Activated CD8-positive, alpha-beta T cell treated with anti-CD3 and anti-CD28 coated beads, Interleukin-2, amount 10 ng/mL, durations not matched to agents 7 days and 5 days (primary cell): Measurements from ENCODE around the gene OPRL1. TPM values are rescaled to one million over a fixed set of nuclear protein-coding genes. Genes with fewer than 3 reads are reported as not detected.

Experiments
- ATAC-seq: fragments of 150-1000 bp; cut with Tn5 transposase; one replicate; pipeline ENCODE4 v1.10.0; 2021; ENCODE audit warnings: moderate library complexity
- CTCF ChIA-PET: fragments of 350-600 bp; sonication (Branson Sonifier 250); formaldehyde crosslinking; loops from one replicate; lab custom pipeline; 2021; ENCODE audit warnings: antibody characterized with exemption; lab: Charles Lee
- POLR2A ChIA-PET: fragments of 350-600 bp; sonication (Branson Sonifier 250); formaldehyde crosslinking; loops from one replicate; lab custom pipeline; 2021; ENCODE audit warnings: antibody characterized with exemption; lab: Charles Lee
- DNase-seq: peaks from one replicate; pipeline ENCODE4 v3.0.0-alpha.2; 2020
- H3K27ac Mint-ChIP-seq: one replicate; pipeline ENCODE4 v1.8.0; 2021; ENCODE audit warnings: mild to moderate bottlenecking, mixed read lengths
- H3K27me3 Mint-ChIP-seq: one replicate; pipeline ENCODE4 v1.8.0; 2021; ENCODE audit warnings: low read depth, mixed read lengths
- H3K36me3 Mint-ChIP-seq: one replicate; pipeline ENCODE4 v1.8.0; 2021; ENCODE audit warnings: low read depth, mixed read lengths
- H3K4me1 Mint-ChIP-seq: one replicate; pipeline ENCODE4 v1.8.0; 2021; ENCODE audit warnings: low read depth, mixed read lengths
- H3K4me3 Mint-ChIP-seq: one replicate; pipeline ENCODE4 v1.8.0; 2021; ENCODE audit warnings: mild to moderate bottlenecking, mixed read lengths
- H3K9me3 Mint-ChIP-seq: one replicate; pipeline ENCODE4 v1.8.0; 2022; ENCODE audit warnings: mixed read lengths; ENCODE audit not compliant: insufficient read depth
- total RNA-seq, 2 experiments: library from RNA; stranded (reverse); gene quantifications; one replicate each; pipeline ENCODE4 v1.2.3, GENCODE V29; 2021

Gene OPRL1
- total RNA-seq, 2 experiments from 2014 or later = 1.5 to 2.0 TPM

- no peaks in the 10 kb centered on the region for H3K27me3 Mint-ChIP-seq
- DNase-seq = no peak
- no peak overlapping the region for H3K4me3 Mint-ChIP-seq
- POLR2A ChIA-PET = interaction anchor here (1.1 kb wide), 1 partner anchor 17 kb away, joined by 3 read pairs; no protein-coding TSS in a partner anchor
- peak overlapping the region; percentile 77 for H3K27ac Mint-ChIP-seq
- no peak for ATAC-seq
- peaks cover 15% of the 10 kb centered on the region for H3K36me3 Mint-ChIP-seq
- no peaks in the 10 kb centered on the region for H3K9me3 Mint-ChIP-seq
- H3K4me1 Mint-ChIP-seq = peaks cover 75% of the 10 kb centered on the region
- CTCF ChIA-PET = interaction anchor here (1.1 to 2.9 kb wide), 4 partner anchors 10 to 95 kb away, joined by 3 to 13 read pairs (median 4); partner anchors contain the start of genes LKAAEAR1, OPRL1 and RGS19
Measured at GRCh38 chr20:64068386-64069208, 11.3 kb upstream of the OPRL1 start.

- peaks cover 71% of the 10 kb centered on the region for H3K4me1 Mint-ChIP-seq
- CTCF ChIA-PET = interaction anchor here (1.2 to 2.9 kb wide), 5 partner anchors 9 to 31 kb away, joined by 3 to 13 read pairs (median 5); partner anchors contain the start of genes LKAAEAR1, OPRL1 and RGS19
- H3K4me3 Mint-ChIP-seq = no peak overlapping the region
- POLR2A ChIA-PET = interaction anchor here (1.1 kb wide), 1 partner anchor 17 kb away, joined by 3 read pairs; no protein-coding TSS in a partner anchor
- ATAC-seq = no peak
- DNase-seq = no peak
- H3K27me3 Mint-ChIP-seq = no peaks in the 10 kb centered on the region
- H3K9me3 Mint-ChIP-seq = no peaks in the 10 kb centered on the region
- H3K36me3 Mint-ChIP-seq = peaks cover 19% of the 10 kb centered on the region
- H3K27ac Mint-ChIP-seq = peak overlapping the region; percentile 55
Measured at GRCh38 chr20:64069209-64069613, 10.7 kb upstream of the OPRL1 start.

GRCh38 chr20:64069614-64070243, 10.2 kb upstream of the OPRL1 start:
- Mint-ChIP-seq H3K4me3 (no peak overlapping the region), H3K4me1 (peaks cover 68% of the 10 kb centered on the region), H3K27ac (no peak overlapping the region), H3K9me3 (no peaks in the 10 kb centered on the region), H3K27me3 (no peaks in the 10 kb centered on the region), H3K36me3 (peaks cover 24% of the 10 kb centered on the region)
- DNase-seq (no peak), ATAC-seq (no peak)
- ChIA-PET CTCF (interaction anchor here (1.2 to 2.9 kb wide), 5 partner anchors 9 to 31 kb away, joined by 3 to 13 read pairs (median 5); partner anchors contain the start of genes LKAAEAR1, OPRL1 and RGS19), POLR2A (no interaction called here)

- Mint-ChIP-seq H3K4me1 (peaks cover 64% of the 10 kb centered on the region), H3K27ac (peak overlapping the region; percentile 24), H3K36me3 (peaks cover 28% of the 10 kb centered on the region), H3K9me3 (no peaks in the 10 kb centered on the region), H3K4me3 (no peak overlapping the region), H3K27me3 (no peaks in the 10 kb centered on the region)
- ATAC-seq = no peak
- no peak for DNase-seq
- ChIA-PET POLR2A (interaction anchor here (0.7 kb wide), 1 partner anchor 295 kb away, joined by 3 read pairs; no protein-coding TSS in a partner anchor), CTCF (interaction anchor here (0.6 to 2.9 kb wide), 5 partner anchors 8 to 41 kb away, joined by 3 to 13 read pairs (median 4); partner anchors contain the start of genes OPRL1 and RGS19)
Measured at GRCh38 chr20:64070244-64070993, 9.5 kb upstream of the OPRL1 start.

GRCh38 chr20:64071341-64072332, 8.2 kb upstream of the OPRL1 start:
- no peak for ATAC-seq
- Mint-ChIP-seq H3K27me3 (no peaks in the 10 kb centered on the region), H3K27ac (no peak overlapping the region), H3K4me3 (no peak overlapping the region), H3K9me3 (no peaks in the 10 kb centered on the region), H3K36me3 (peaks cover 40% of the 10 kb centered on the region), H3K4me1 (peaks cover 64% of the 10 kb centered on the region)
- DNase-seq = no peak
- CTCF ChIA-PET = interaction anchor here (0.8 kb wide), 1 partner anchor 94 kb away, joined by 3 read pairs; no protein-coding TSS in a partner anchor
- POLR2A ChIA-PET = interaction anchor here (0.7 kb wide), 1 partner anchor 297 kb away, joined by 3 read pairs; no protein-coding TSS in a partner anchor

- Mint-ChIP-seq H3K4me1 (peaks cover 59% of the 10 kb centered on the region), H3K27me3 (no peaks in the 10 kb centered on the region), H3K27ac (peak overlapping the region; percentile 60), H3K4me3 (no peak overlapping the region), H3K9me3 (no peaks in the 10 kb centered on the region), H3K36me3 (peaks cover 44% of the 10 kb centered on the region)
- ATAC-seq (no peak), DNase-seq (no peak)
- ChIA-PET POLR2A (no interaction called here), CTCF (interaction anchor here (0.6 kb wide), 1 partner anchor 11 kb away, joined by 3 read pairs; no protein-coding TSS in a partner anchor)
Measured at GRCh38 chr20:64072498-64073063, 7.3 kb upstream of the OPRL1 start.

GRCh38 chr20:64073476-64074183, 6.3 kb upstream of the OPRL1 start:
- CTCF ChIA-PET = no interaction called here
- no peak for DNase-seq
- Mint-ChIP-seq H3K4me3 (no peak overlapping the region), H3K27me3 (no peaks in the 10 kb centered on the region), H3K27ac (no peak overlapping the region), H3K36me3 (peaks cover 49% of the 10 kb centered on the region), H3K4me1 (peaks cover 51% of the 10 kb centered on the region), H3K9me3 (no peaks in the 10 kb centered on the region)
- POLR2A ChIA-PET = no interaction called here
- ATAC-seq = no peak

- CTCF ChIA-PET = no interaction called here
- H3K4me3 Mint-ChIP-seq = no peak overlapping the region
- H3K9me3 Mint-ChIP-seq = no peaks in the 10 kb centered on the region
- H3K27ac Mint-ChIP-seq = peak overlapping the region; percentile 39
- POLR2A ChIA-PET = no interaction called here
- H3K36me3 Mint-ChIP-seq = peaks cover 55% of the 10 kb centered on the region
- no peaks in the 10 kb centered on the region for H3K27me3 Mint-ChIP-seq
- no peak for DNase-seq
- ATAC-seq = no peak
- peaks cover 45% of the 10 kb centered on the region for H3K4me1 Mint-ChIP-seq
Measured at GRCh38 chr20:64074184-64074789, 5.6 kb upstream of the OPRL1 start.

GRCh38 chr20:64074963-64075362, 4.9 kb upstream of the OPRL1 start:
- H3K4me1 Mint-ChIP-seq = peaks cover 42% of the 10 kb centered on the region
- peaks cover 55% of the 10 kb centered on the region for H3K36me3 Mint-ChIP-seq
- H3K4me3 Mint-ChIP-seq = no peak overlapping the region
- ChIA-PET CTCF (no interaction called here), POLR2A (interaction anchor here (0.7 kb wide), 1 partner anchor 9 kb away, joined by 3 read pairs; no protein-coding TSS in a partner anchor)
- no peaks in the 10 kb centered on the region for H3K27me3 Mint-ChIP-seq
- no peak for ATAC-seq
- no peak overlapping the region for H3K27ac Mint-ChIP-seq
- DNase-seq = no peak
- H3K9me3 Mint-ChIP-seq = no peaks in the 10 kb centered on the region
